T-helper 17 cell (primary cell): ENCODE measurements around the gene SHROOM1. TPM values are rescaled to one million over a fixed set of nuclear protein-coding genes. Genes with fewer than 3 reads are reported as not detected.
A peak's percentile ranks its signal among the peaks of the same experiment; 100 is the strongest.

Experiments used
- ATAC-seq: fragments of 150-1000 bp; cut with Tn5 transposase; 2 replicates; pipeline ENCODE4 v1.10.0; 2021; ENCODE audit warnings: mild to moderate bottlenecking, moderate library complexity
- DNase-seq, 3 donors: peaks; one replicate each; pipeline versions ENCODE4 v3.0.0 to v3.0.0-alpha.2; 2020 to 2021
- H3K9me3 ChIP-seq: one replicate; pipeline ENCODE4 v1.7.0; 2013; ENCODE audit warnings: low read length, mild to moderate bottlenecking; ENCODE audit not compliant: control insufficient read depth, poor library complexity, severe bottlenecking
- H3K27ac Mint-ChIP-seq: one replicate; pipeline ENCODE4 v1.8.0; 2022; ENCODE audit warnings: mild to moderate bottlenecking, moderate library complexity, mixed read lengths
- H3K27me3 Mint-ChIP-seq: one replicate; pipeline ENCODE4 v1.8.0; 2022; ENCODE audit warnings: mixed read lengths
- H3K36me3 Mint-ChIP-seq: one replicate; pipeline ENCODE4 v1.8.0; 2022; ENCODE audit warnings: low read depth, mixed read lengths
- H3K4me1 Mint-ChIP-seq: one replicate; pipeline ENCODE4 v1.8.0; 2022; ENCODE audit warnings: mild to moderate bottlenecking, mixed read lengths
- H3K4me3 Mint-ChIP-seq: one replicate; pipeline ENCODE4 v1.8.0; 2022; ENCODE audit warnings: mild to moderate bottlenecking, moderate library complexity, mixed read lengths
- total RNA-seq, 4 donors: library from RNA in 2 of 4; stranded (reverse) in 2 of 4; gene quantifications; one replicate each; pipeline ENCODE4 v1.2.3 and lab custom pipeline; 2022 to 2026

SHROOM1 gene
- total RNA-seq, 2 donors from 2014 or later, result 0.20 TPM; not detected in 1

GRCh38 chr5:132773114-132773513 lies 57.3 kb downstream of the SHROOM1 start:
- DNase-seq, result no peak
- Mint-ChIP-seq H3K4me3 (no peak overlapping the region), H3K27ac (peak overlapping the region; percentile 54), H3K4me1 (peaks cover 14% of the 10 kb centered on the region), H3K27me3 (peaks cover 5% of the 10 kb centered on the region), H3K36me3 (no peaks in the 10 kb centered on the region)
- no peaks in the 10 kb centered on the region for H3K9me3 ChIP-seq
- no peak for ATAC-seq

GRCh38 chr5:132772291-132773070 lies 58.0 kb downstream of the SHROOM1 start:
- Mint-ChIP-seq H3K27ac (no peak overlapping the region), H3K4me3 (no peak overlapping the region), H3K36me3 (no peaks in the 10 kb centered on the region), H3K4me1 (peaks cover 9% of the 10 kb centered on the region), H3K27me3 (peaks cover 4% of the 10 kb centered on the region)
- no peaks in the 10 kb centered on the region for H3K9me3 ChIP-seq
- no peak for ATAC-seq
- no peak for DNase-seq

Other genes starting within 250 kb of the SHROOM1 start
- gene IL13, start 172.5 kb downstream of the SHROOM1 start, total RNA-seq, result under 1 TPM in 1 of 2 donors, not detected in 1; 0.20 TPM
- not detected for gene IL4, start 156.7 kb downstream of the SHROOM1 start, total RNA-seq
- 10 to 100 TPM; 12.6 to 17.9 TPM for gene KIF3A, start 93.1 kb downstream of the SHROOM1 start, total RNA-seq
- 10 to 100 TPM in 1 of 2 donors, 1 to 10 TPM in 1; 8.7 to 13.7 TPM for gene CCNI2, start 83.2 kb downstream of the SHROOM1 start, total RNA-seq
- 1 to 10 TPM; 8.0 to 8.8 TPM for gene SEPTIN8, start 53.4 kb downstream of the SHROOM1 start, total RNA-seq
- not detected for gene SOWAHA, start 17.3 kb downstream of the SHROOM1 start, total RNA-seq
- gene GDF9, start 35.8 kb upstream of the SHROOM1 start, total RNA-seq, result under 1 TPM; 0.70 to 0.94 TPM
- gene UQCRQ, start 36.0 kb upstream of the SHROOM1 start, total RNA-seq, result 100 to 1,000 TPM; 107 to 112 TPM
- 1 to 10 TPM in 1 of 2 donors, under 1 TPM in 1; 0.47 to 1.0 TPM for gene LEAP2, start 43.0 kb upstream of the SHROOM1 start, total RNA-seq
- 10 to 100 TPM; 69.2 to 74.6 TPM for gene AFF4, start 133.0 kb upstream of the SHROOM1 start, total RNA-seq
- gene ZCCHC10, start 195.9 kb upstream of the SHROOM1 start, total RNA-seq, result 10 to 100 TPM; 12.9 to 18.1 TPM
- 10 to 100 TPM; 49.3 to 50.1 TPM for gene HSPA4, start 221.4 kb upstream of the SHROOM1 start, total RNA-seq